TTC549 (cell line): ENCODE measurements around the gene TMEM30B.

Experiments
- FAIRE-seq: peaks from 2 replicates; lab custom pipeline; 2012; peaks lifted over from hg19 to GRCh38; lab: Jason Lieb, UNC

TMEM30B gene

GRCh38 chr14:61298824-61299223, 17.7 kb upstream of the TMEM30B start:
- no peak for FAIRE-seq

- no peak for FAIRE-seq
Measured at GRCh38 chr14:61297581-61297980, 16.4 kb upstream of the TMEM30B start.

GRCh38 chr14:61296719-61297502, 15.8 kb upstream of the TMEM30B start:
- FAIRE-seq = peak; percentile 68

- FAIRE-seq = no peak
Measured at GRCh38 chr14:61296151-61296550, 15.0 kb upstream of the TMEM30B start.

- no peak for FAIRE-seq
Measured at GRCh38 chr14:61290701-61291100, 9.6 kb upstream of the TMEM30B start.

GRCh38 chr14:61288720-61289119, 7.6 kb upstream of the TMEM30B start:
- FAIRE-seq = no peak

- FAIRE-seq = no peak
Measured at GRCh38 chr14:61288228-61288627, 7.1 kb upstream of the TMEM30B start.

GRCh38 chr14:61287196-61287595, 6.1 kb upstream of the TMEM30B start:
- FAIRE-seq = no peak

GRCh38 chr14:61285364-61285763, 4.2 kb upstream of the TMEM30B start:
- FAIRE-seq = no peak

GRCh38 chr14:61284001-61284400, 2.9 kb upstream of the TMEM30B start:
- FAIRE-seq = no peak

- FAIRE-seq = no peak
Measured at GRCh38 chr14:61282746-61283145, 1.6 kb upstream of the TMEM30B start.

GRCh38 chr14:61281948-61282275, 774 bp upstream of the TMEM30B start:
- FAIRE-seq = no peak

GRCh38 chr14:61280526-61281185, 482 bp downstream of the TMEM30B start:
- FAIRE-seq = no peak

GRCh38 chr14:61280092-61280525, 1.0 kb downstream of the TMEM30B start:
- FAIRE-seq = no peak

GRCh38 chr14:61279082-61279481, 2.1 kb downstream of the TMEM30B start:
- FAIRE-seq = no peak

- no peak for FAIRE-seq
Measured at GRCh38 chr14:61277784-61278183, 3.4 kb downstream of the TMEM30B start.

- no peak for FAIRE-seq
Measured at GRCh38 chr14:61277232-61277631, 3.9 kb downstream of the TMEM30B start.

- FAIRE-seq = no peak
Measured at GRCh38 chr14:61271552-61271951, 9.6 kb downstream of the TMEM30B start.

GRCh38 chr14:61270714-61271113, 10.4 kb downstream of the TMEM30B start:
- FAIRE-seq = no peak

GRCh38 chr14:61269321-61270083, 11.6 kb downstream of the TMEM30B start:
- FAIRE-seq = no peak

- no peak for FAIRE-seq
Measured at GRCh38 chr14:61268812-61269211, 12.3 kb downstream of the TMEM30B start.

GRCh38 chr14:61266891-61267740, 14.0 kb downstream of the TMEM30B start:
- no peak for FAIRE-seq
